IMR-90 (cell line): Measurements from ENCODE around the gene CAVIN4. TPM values are rescaled to one million over a fixed set of nuclear protein-coding genes. Genes with fewer than 3 reads are reported as not detected.

Source experiments
- ATAC-seq: fragments of 200-7000 bp; cut with Tn5 transposase; 2 replicates; pipeline ENCODE4 v1.9.1; 2020; ENCODE audit warnings: low read depth, mild to moderate bottlenecking, moderate library complexity
- BruUV-seq: library from RNA; stranded (reverse); fragments of 400-500 nt; replicated peaks from 2 replicates; lab custom pipeline; 2021; lab: Mats Ljungman, UMichigan
- CTCF ChIA-PET: fragments of 300-600 bp; formaldehyde crosslinking; extraction: SDS; loops from one replicate; lab custom pipeline; 2021; ENCODE audit warnings: antibody characterized with exemption; lab: Yijun Ruan, JAX
- POLR2A ChIA-PET: fragments of 300-600 bp; sonication (Branson Sonifier 250); formaldehyde crosslinking; loops from one replicate; lab custom pipeline; 2022; ENCODE audit warnings: antibody characterized with exemption; ENCODE audit not compliant: unreplicated experiment; lab: Charles Lee
- DNase-seq: peaks from one replicate; pipeline ENCODE4 v3.0.0; 2013
- H2AFZ ChIP-seq: replicated peaks from 2 replicates; pipeline ENCODE3; 2013; ENCODE audit warnings: low read length, mild to moderate bottlenecking; ENCODE audit not compliant: poor library complexity
- H2AK5ac ChIP-seq: 2 replicates; pipeline ENCODE4 v1.6.1; 2013; ENCODE audit warnings: low read depth, low read length, inconsistent platforms
- H2AK9ac ChIP-seq: replicated peaks from 2 replicates; pipeline ENCODE3; 2013; ENCODE audit warnings: mild to moderate bottlenecking, low read depth, low read length, moderate library complexity; ENCODE audit not compliant: poor library complexity
- H2BK120ac ChIP-seq: 2 replicates; pipeline ENCODE4 v1.6.1; 2013; ENCODE audit warnings: low read depth, low read length, inconsistent platforms
- H2BK15ac ChIP-seq: 3 replicates; pipeline ENCODE4 v1.6.1; 2013; ENCODE audit warnings: low read depth, low read length, inconsistent platforms
- H2BK20ac ChIP-seq: 2 replicates; pipeline ENCODE4 v1.6.1; 2013; ENCODE audit warnings: low read depth, mild to moderate bottlenecking, inconsistent platforms, low read length, moderate library complexity
- H2BK5ac ChIP-seq: 2 replicates; pipeline ENCODE4 v1.6.1; 2013; ENCODE audit warnings: mild to moderate bottlenecking, low read depth, low read length, inconsistent platforms; ENCODE audit not compliant: poor library complexity, severe bottlenecking
- H3K14ac ChIP-seq: replicated peaks from 2 replicates; pipeline ENCODE4 v1.6.1; 2013; ENCODE audit warnings: low read depth, low read length, inconsistent platforms
- H3K18ac ChIP-seq: 2 replicates; pipeline ENCODE4 v1.6.1; 2013; ENCODE audit warnings: low read depth, low read length, control low read depth
- H3K23ac ChIP-seq: 2 replicates; pipeline ENCODE4 v1.6.1; 2013; ENCODE audit warnings: low read depth, low read length, inconsistent platforms
- H3K27ac ChIP-seq: 2 replicates; pipeline ENCODE4 v1.5.1; 2013; ENCODE audit warnings: mild to moderate bottlenecking, control low read depth, low read length; ENCODE audit not compliant: insufficient read depth
- H3K27me3 ChIP-seq: 2 replicates; pipeline ENCODE4 v1.6.1; 2013; ENCODE audit warnings: low read length; ENCODE audit not compliant: control insufficient read depth, insufficient read depth
- H3K36me3 ChIP-seq: 2 replicates; pipeline ENCODE4 v1.6.1; 2013; ENCODE audit warnings: low read length, mixed read lengths; ENCODE audit not compliant: control insufficient read depth, insufficient read depth
- H3K4ac ChIP-seq: 2 replicates; pipeline ENCODE4 v1.6.1; 2013; ENCODE audit warnings: low read depth, low read length, inconsistent platforms
- H3K4me1 ChIP-seq: 2 replicates; pipeline ENCODE4 v1.6.1; 2013; ENCODE audit warnings: low read length, mixed read lengths; ENCODE audit not compliant: control insufficient read depth, insufficient read depth
- H3K4me2 ChIP-seq: 2 replicates; pipeline ENCODE4 v1.6.1; 2013; ENCODE audit warnings: low read depth, mild to moderate bottlenecking, control low read depth, low read length, moderate library complexity
- H3K4me3 ChIP-seq: 2 replicates; pipeline ENCODE4 v1.5.1; 2013; ENCODE audit warnings: low read depth, mild to moderate bottlenecking, control low read depth, low read length, moderate library complexity; ENCODE audit not compliant: insufficient read depth
- H3K56ac ChIP-seq: 2 replicates; pipeline ENCODE4 v1.6.1; 2013; ENCODE audit warnings: low read length, inconsistent platforms; ENCODE audit not compliant: insufficient read depth; ENCODE audit errors: extremely low read depth
- H3K79me1 ChIP-seq, 2 experiments: 2 replicates each; pipeline ENCODE4 v1.6.1; 2013; ENCODE audit warnings: low read length in 2 of 2, inconsistent platforms in 1 of 2, low read depth in 1 of 2
- H3K9ac ChIP-seq: 2 replicates; pipeline ENCODE4 v1.6.1; 2013; ENCODE audit warnings: low read depth, low read length, control low read depth
- H3K9me1 ChIP-seq: 2 replicates; pipeline ENCODE4 v1.6.1; 2013; ENCODE audit warnings: low read length, inconsistent platforms; ENCODE audit not compliant: insufficient read depth
- H3K9me3 ChIP-seq: 2 replicates; pipeline ENCODE4 v1.6.1; 2013; ENCODE audit warnings: low read length; ENCODE audit not compliant: control insufficient read depth, insufficient read depth
- H4K20me1 ChIP-seq: 2 replicates; pipeline ENCODE4 v1.6.1; 2013; ENCODE audit warnings: low read length, inconsistent platforms; ENCODE audit not compliant: insufficient read depth
- H4K5ac ChIP-seq: 2 replicates; pipeline ENCODE4 v1.6.1; 2013; ENCODE audit warnings: mild to moderate bottlenecking, low read depth, low read length, control low read depth
- H4K8ac ChIP-seq, 2 experiments: 2 replicates each; pipeline ENCODE4 v1.6.1; 2013; ENCODE audit warnings: low read depth in 2 of 2, low read length in 2 of 2, control low read depth in 1 of 2, inconsistent platforms in 1 of 2
- H4K91ac ChIP-seq: 2 replicates; pipeline ENCODE4 v1.6.1; 2013; ENCODE audit warnings: low read depth, low read length, inconsistent platforms; ENCODE audit not compliant: insufficient read depth
- CEBPB ChIP-seq: IDR thresholded peaks from 2 replicates; pipeline ENCODE4 v1.6.1; 2012; ENCODE audit warnings: low read depth, low read length, improper control_type of control experiment
- MXI1 ChIP-seq: IDR thresholded peaks from 2 replicates; pipeline ENCODE4 v1.6.1; 2012; ENCODE audit warnings: low read depth, mild to moderate bottlenecking, low read length, moderate library complexity, borderline replicate concordance
- NFE2L2 ChIP-seq: fragments of 150-350 bp; IDR thresholded peaks from 2 replicates; pipeline ENCODE4 v1.6.1; 2016; ENCODE audit warnings: low read depth, mild to moderate bottlenecking, low read length
- RFX5 ChIP-seq: IDR thresholded peaks from 2 replicates; pipeline ENCODE4 v1.8.0; 2012; ENCODE audit warnings: low read depth, mild to moderate bottlenecking, low read length, moderate library complexity
- SMC3 ChIP-seq: fragments of 150-350 bp; IDR thresholded peaks from 2 replicates; pipeline ENCODE4 v1.6.1; 2016; ENCODE audit warnings: low read depth, mild to moderate bottlenecking, antibody characterized with exemption, low read length, moderate library complexity
- WGBS, 2 experiments: methylation state at CpG; one replicate each; pipeline versions ENCODE4 v1.1.5 to v1.1.7; 2013; ENCODE audit warnings: missing lambda C conversion rate in 2 of 2; ENCODE audit not compliant: insufficient read length in 1 of 2; ENCODE audit errors: extremely low coverage in 2 of 2; 5-methylcytosine and 5-hydroxymethylcytosine counted together
- dilution Hi-C: fragments of 300-500 bp; cut with HindIII; formaldehyde crosslinking; loops from one replicate; pipeline ENCODE4 v1.14.3; 2018; ENCODE audit warnings: low sequenced_read_pairs; ENCODE audit not compliant: unreplicated experiment
- in situ Hi-C: fragments of 300-500 bp; cut with MboI; formaldehyde crosslinking; loops from 3 replicates; pipeline ENCODE4 v1.14.3; 2019; ENCODE audit warnings: low sequenced_read_pairs, inconsistent platforms, mixed read lengths
- intact Hi-C: fragments of 100-400 bp; cut with micrococcal nuclease; formaldehyde crosslinking; loops from 2 replicates; pipeline ENCODE4 v1.10.0; 2022
- polyA plus RNA-seq, 3 experiments: library from polyadenylated mRNA; depleted of rRNA; stranded (reverse); fragments of >200 nt; gene quantifications; 2 replicates each; pipeline ENCODE4 v1.2.3, GENCODE V29; 2012; ENCODE audit warnings: low replicate concordance in 1 of 3
- total RNA-seq: library from RNA; depleted of rRNA; stranded (reverse); fragments of >200 nt; gene quantifications from 2 replicates; pipeline ENCODE4 v1.2.3, GENCODE V29; 2012
- TF ChIP-seq, protein P1 (sequence below): fragments of 150-350 bp; IDR thresholded peaks from 2 replicates; pipeline ENCODE4 v1.6.1; 2017; ENCODE audit warnings: mild to moderate bottlenecking, antibody characterized with exemption, low read length, low read depth

CAVIN4 gene
- total and polyA plus RNA-seq, 2 of the 4 experiments (the other 2 are of a cell fraction): 2.2 to 2.6 TPM

DNA sequence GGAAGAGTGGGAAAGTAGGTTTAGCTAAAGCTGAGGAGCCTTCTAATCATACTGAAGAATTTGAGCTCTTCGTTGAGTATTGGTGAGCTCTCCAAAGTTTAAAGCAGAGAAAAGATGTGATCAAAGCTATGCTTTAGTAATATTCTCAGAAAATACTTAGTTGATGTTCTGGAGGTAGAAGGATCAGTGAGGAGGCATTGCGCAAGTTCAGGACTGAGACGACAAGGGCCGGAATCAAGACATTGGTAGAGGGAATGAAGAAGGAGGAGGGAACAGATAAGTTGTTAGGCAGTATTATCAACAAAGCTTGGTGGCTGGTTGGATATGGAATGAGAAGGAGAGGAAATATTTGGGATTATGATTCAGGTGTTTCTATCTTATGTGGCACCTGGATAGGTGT is 7.1 kb downstream of the CAVIN4 start:
- Histone ChIP-seq H2AK5ac (no peak overlapping the region), H3K4me2 (no peak overlapping the region), H2BK120ac (no peak overlapping the region), H4K8ac (no peak overlapping the region), H2BK20ac (no peak overlapping the region; the same call in 1 of the 2 replicates), H2AK9ac (no peak overlapping the region), H3K14ac (no peak overlapping the region), H3K23ac (no peak overlapping the region), H4K91ac (no peak overlapping the region), H3K4me1 (peaks cover 10% of the 10 kb centered on the region), H2AFZ (no peak overlapping the region), H3K27ac (no peak overlapping the region), H4K5ac (no peak overlapping the region), H3K4ac (no peak overlapping the region), H3K36me3 (no peaks in the 10 kb centered on the region), H2BK5ac (no peak overlapping the region), H3K9me1 (peaks cover 10% of the 10 kb centered on the region), H3K4me3 (no peak overlapping the region), H3K27me3 (no peaks in the 10 kb centered on the region), H4K20me1 (no peaks in the 10 kb centered on the region), H3K9me3 (no peaks in the 10 kb centered on the region), H3K56ac (no peak overlapping the region), H3K18ac (no peak overlapping the region), H2BK15ac (no peak overlapping the region), H3K79me1 (peaks cover 4 to 9% of the 10 kb centered on the region in 2 experiments; a peak in 3 of 4 replicates), H3K9ac (no peak overlapping the region)
- CTCF ChIA-PET: no interaction called here
- ATAC-seq: no peak
- WGBS, 2 experiments: 95% methylated on average over 3 of the region's 4 CpGs; no CpG with 5 or more reads in 1 of the 2 experiments
- dilution Hi-C loops: no loop called here
- intact Hi-C loops: no loop called here
- TF ChIP-seq RFX5 (no peak), NFE2L2 (no peak), SMC3 (no peak), CEBPB (peak; percentile 82), MXI1 (no peak)
- TF ChIP-seq, protein P1, sequence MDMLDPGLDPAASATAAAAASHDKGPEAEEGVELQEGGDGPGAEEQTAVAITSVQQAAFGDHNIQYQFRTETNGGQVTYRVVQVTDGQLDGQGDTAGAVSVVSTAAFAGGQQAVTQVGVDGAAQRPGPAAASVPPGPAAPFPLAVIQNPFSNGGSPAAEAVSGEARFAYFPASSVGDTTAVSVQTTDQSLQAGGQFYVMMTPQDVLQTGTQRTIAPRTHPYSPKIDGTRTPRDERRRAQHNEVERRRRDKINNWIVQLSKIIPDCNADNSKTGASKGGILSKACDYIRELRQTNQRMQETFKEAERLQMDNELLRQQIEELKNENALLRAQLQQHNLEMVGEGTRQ: no peak
- BruUV-seq: no TSS peak
- no peak for DNase-seq
- in situ Hi-C loops: loop anchor here (10.0 to 25.0 kb wide), 4 partner anchors 130 to 1398 kb away; no protein-coding TSS in a partner anchor
- POLR2A ChIA-PET: no interaction called here
